ENCODE results near the gene UTP15. TPM values are rescaled to one million over a fixed set of nuclear protein-coding genes. Genes with fewer than 3 reads are reported as not detected.

Gene UTP15
- polyA plus RNA-seq, 1 of the 3 experiments (the other 2 are of a cell fraction), result 10.2 TPM

DNA sequence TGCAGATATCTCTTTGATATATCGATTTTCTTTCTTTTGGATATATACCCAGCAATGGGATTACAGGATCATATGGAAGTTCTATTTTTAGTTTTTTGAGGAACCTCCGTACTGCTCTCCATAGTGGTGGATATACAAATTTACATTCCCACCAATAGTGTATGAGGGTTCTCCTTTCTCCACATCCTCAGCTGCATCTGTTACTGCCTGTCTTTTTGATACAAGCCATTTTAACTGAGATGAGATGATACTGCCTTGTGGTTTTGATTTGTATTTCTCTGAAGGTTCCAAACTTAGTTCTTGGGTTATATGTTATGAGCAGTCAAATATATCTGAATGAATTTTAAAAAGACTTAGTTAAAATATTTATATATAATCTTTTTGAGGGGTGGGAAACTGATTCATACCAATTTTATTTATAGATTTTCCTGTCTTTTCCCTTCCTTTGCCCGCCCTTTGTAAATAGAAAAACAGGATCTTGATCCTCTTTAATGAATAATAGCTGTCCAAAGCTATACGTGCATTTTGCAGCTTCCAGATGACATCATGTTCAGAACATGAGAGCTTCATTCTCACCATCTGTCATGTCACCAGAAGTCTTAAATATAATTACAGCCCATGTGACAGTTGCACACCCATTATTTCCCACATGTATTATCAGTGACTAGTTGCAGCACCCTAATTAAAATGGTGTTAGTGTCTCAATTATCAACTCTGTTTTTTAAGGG lies 54.2 kb downstream of the UTP15 start:
- no peaks in the 10 kb centered on the region for H3K9me3 ChIP-seq
- H3K27ac ChIP-seq (ENCODE audit: low read depth in 2 of 2, low read length in 1 of 2), result no peak overlapping the region
- no peaks in the 10 kb centered on the region for H3K79me2 ChIP-seq (ENCODE audit: insufficient read depth)
- TF ChIP-seq YY1 (IDR thresholded peaks at IDR 0.05; ENCODE audit: low read depth), result no peak
- TF ChIP-seq, protein P1, sequence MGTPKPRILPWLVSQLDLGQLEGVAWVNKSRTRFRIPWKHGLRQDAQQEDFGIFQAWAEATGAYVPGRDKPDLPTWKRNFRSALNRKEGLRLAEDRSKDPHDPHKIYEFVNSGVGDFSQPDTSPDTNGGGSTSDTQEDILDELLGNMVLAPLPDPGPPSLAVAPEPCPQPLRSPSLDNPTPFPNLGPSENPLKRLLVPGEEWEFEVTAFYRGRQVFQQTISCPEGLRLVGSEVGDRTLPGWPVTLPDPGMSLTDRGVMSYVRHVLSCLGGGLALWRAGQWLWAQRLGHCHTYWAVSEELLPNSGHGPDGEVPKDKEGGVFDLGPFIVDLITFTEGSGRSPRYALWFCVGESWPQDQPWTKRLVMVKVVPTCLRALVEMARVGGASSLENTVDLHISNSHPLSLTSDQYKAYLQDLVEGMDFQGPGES (IDR thresholded peaks at IDR 0.05; ENCODE audit: low read depth, low read length), result no peak
- TF ChIP-seq, protein P2, sequence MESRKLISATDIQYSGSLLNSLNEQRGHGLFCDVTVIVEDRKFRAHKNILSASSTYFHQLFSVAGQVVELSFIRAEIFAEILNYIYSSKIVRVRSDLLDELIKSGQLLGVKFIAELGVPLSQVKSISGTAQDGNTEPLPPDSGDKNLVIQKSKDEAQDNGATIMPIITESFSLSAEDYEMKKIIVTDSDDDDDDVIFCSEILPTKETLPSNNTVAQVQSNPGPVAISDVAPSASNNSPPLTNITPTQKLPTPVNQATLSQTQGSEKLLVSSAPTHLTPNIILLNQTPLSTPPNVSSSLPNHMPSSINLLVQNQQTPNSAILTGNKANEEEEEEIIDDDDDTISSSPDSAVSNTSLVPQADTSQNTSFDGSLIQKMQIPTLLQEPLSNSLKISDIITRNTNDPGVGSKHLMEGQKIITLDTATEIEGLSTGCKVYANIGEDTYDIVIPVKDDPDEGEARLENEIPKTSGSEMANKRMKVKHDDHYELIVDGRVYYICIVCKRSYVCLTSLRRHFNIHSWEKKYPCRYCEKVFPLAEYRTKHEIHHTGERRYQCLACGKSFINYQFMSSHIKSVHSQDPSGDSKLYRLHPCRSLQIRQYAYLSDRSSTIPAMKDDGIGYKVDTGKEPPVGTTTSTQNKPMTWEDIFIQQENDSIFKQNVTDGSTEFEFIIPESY (IDR thresholded peaks at IDR 0.05; ENCODE audit: borderline replicate concordance, low read depth), result no peak
- TF ChIP-seq, protein P3, sequence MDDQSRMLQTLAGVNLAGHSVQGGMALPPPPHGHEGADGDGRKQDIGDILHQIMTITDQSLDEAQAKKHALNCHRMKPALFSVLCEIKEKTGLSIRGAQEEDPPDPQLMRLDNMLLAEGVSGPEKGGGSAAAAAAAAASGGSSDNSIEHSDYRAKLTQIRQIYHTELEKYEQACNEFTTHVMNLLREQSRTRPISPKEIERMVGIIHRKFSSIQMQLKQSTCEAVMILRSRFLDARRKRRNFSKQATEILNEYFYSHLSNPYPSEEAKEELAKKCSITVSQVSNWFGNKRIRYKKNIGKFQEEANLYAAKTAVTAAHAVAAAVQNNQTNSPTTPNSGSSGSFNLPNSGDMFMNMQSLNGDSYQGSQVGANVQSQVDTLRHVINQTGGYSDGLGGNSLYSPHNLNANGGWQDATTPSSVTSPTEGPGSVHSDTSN (IDR thresholded peaks at IDR 0.05), result no peak
- no peak for DNase-seq
- POLR2A ChIA-PET, result no interaction called here
- no peak overlapping the region for H3K4me2 ChIP-seq
- H2AFZ ChIP-seq (ENCODE audit: low read depth), result 0 out of 2 replicates have a peak overlapping the region, but pooled peaks have one; percentile 0
- H3K4me3 ChIP-seq (ENCODE audit: low read depth in 2 of 2, low read length in 1 of 2), result no peak overlapping the region
- H3K36me3 ChIP-seq (replicated peaks in 1 of 2; ENCODE audit: control insufficient read depth in 1 of 2, insufficient read depth in 2 of 2, low read length in 1 of 2), result no peaks in the 10 kb centered on the region
- H3K9ac ChIP-seq, result no peak overlapping the region
- CTCF ChIA-PET, result interaction anchor here (0.6 to 1.3 kb wide), 3 partner anchors 16 to 164 kb away, joined by 3 to 5 read pairs (median 3); no protein-coding TSS in a partner anchor
- no peaks in the 10 kb centered on the region for H3K4me1 ChIP-seq (ENCODE audit: control insufficient read depth in 1 of 2, insufficient read depth in 2 of 2, low read depth in 1 of 2, low read length in 1 of 2)
- no peaks in the 10 kb centered on the region for H3F3A ChIP-seq (replicated peaks; ENCODE audit: insufficient read depth)
- no peaks in the 10 kb centered on the region for H4K20me1 ChIP-seq (ENCODE audit: insufficient read depth)
- WGBS (ENCODE audit: low lambda C conversion rate), result 50% methylated on average over 4 of the region's 4 CpGs
- no peaks in the 10 kb centered on the region for H3K9me2 ChIP-seq
- H3K27me3 ChIP-seq (ENCODE audit: insufficient read depth), result no peaks in the 10 kb centered on the region

DNA sequence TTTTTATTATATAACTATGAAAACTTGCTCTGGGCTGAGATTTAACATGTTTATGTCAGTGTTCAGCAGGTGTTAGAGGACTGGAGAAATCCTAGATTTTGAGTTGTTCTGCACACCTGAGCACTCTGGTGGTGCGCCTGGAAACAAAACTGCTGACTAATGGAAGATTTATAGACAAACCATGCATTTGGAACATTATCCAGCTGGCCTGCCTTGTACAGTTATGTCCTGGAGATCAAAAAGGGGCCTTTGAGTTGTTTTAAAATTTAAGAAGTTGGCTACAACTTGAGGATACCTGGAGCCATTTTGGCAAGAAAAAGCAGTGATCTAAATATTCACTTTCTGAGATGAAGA lies 54.8 kb downstream of the UTP15 start:
- H3K4me1 ChIP-seq (ENCODE audit: control insufficient read depth in 1 of 2, insufficient read depth in 2 of 2, low read depth in 1 of 2, low read length in 1 of 2), result peaks cover 0 to 1% of the 10 kb centered on the region in 2 experiments; a peak in 2 of 4 replicates
- no peak overlapping the region for H3K4me2 ChIP-seq
- 100% methylated on average over 1 of the region's 1 CpG for WGBS (ENCODE audit: low lambda C conversion rate)
- no peak for DNase-seq
- no peaks in the 10 kb centered on the region for H3K9me3 ChIP-seq
- no peak overlapping the region for H3K4me3 ChIP-seq (ENCODE audit: low read depth in 2 of 2, low read length in 1 of 2)
- no peak overlapping the region for H2AFZ ChIP-seq (ENCODE audit: low read depth)
- no peaks in the 10 kb centered on the region for H3K36me3 ChIP-seq (replicated peaks in 1 of 2; ENCODE audit: control insufficient read depth in 1 of 2, insufficient read depth in 2 of 2, low read length in 1 of 2)
- ChIA-PET CTCF (interaction anchor here (1.0 kb wide), 1 partner anchor 163 kb away, joined by 3 read pairs; no protein-coding TSS in a partner anchor), POLR2A (no interaction called here)
- H3K27me3 ChIP-seq (ENCODE audit: insufficient read depth), result no peaks in the 10 kb centered on the region
- H3K27ac ChIP-seq (ENCODE audit: low read depth in 2 of 2, low read length in 1 of 2), result no peak overlapping the region
- H3K9me2 ChIP-seq, result no peaks in the 10 kb centered on the region
- H4K20me1 ChIP-seq (ENCODE audit: insufficient read depth), result no peaks in the 10 kb centered on the region
- H3K79me2 ChIP-seq (ENCODE audit: insufficient read depth), result no peaks in the 10 kb centered on the region
- no peak for TF ChIP-seq CHD2 (IDR thresholded peaks at IDR 0.05; ENCODE audit: low read length, partially characterized antibody)
- TF ChIP-seq ELF1 (IDR thresholded peaks at IDR 0.05), result no peak
- TF ChIP-seq RFX5 (IDR thresholded peaks at IDR 0.05; ENCODE audit: low read length), result no peak
- no peak for TF ChIP-seq FOXJ3 (CRISPR knock-in tag; IDR thresholded peaks at IDR 0.05)
- TF ChIP-seq TEAD4 (IDR thresholded peaks at IDR 0.05; ENCODE audit: borderline replicate concordance, insufficient read depth), result no peak
- TF ChIP-seq, protein P4, sequence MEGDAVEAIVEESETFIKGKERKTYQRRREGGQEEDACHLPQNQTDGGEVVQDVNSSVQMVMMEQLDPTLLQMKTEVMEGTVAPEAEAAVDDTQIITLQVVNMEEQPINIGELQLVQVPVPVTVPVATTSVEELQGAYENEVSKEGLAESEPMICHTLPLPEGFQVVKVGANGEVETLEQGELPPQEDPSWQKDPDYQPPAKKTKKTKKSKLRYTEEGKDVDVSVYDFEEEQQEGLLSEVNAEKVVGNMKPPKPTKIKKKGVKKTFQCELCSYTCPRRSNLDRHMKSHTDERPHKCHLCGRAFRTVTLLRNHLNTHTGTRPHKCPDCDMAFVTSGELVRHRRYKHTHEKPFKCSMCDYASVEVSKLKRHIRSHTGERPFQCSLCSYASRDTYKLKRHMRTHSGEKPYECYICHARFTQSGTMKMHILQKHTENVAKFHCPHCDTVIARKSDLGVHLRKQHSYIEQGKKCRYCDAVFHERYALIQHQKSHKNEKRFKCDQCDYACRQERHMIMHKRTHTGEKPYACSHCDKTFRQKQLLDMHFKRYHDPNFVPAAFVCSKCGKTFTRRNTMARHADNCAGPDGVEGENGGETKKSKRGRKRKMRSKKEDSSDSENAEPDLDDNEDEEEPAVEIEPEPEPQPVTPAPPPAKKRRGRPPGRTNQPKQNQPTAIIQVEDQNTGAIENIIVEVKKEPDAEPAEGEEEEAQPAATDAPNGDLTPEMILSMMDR (IDR thresholded peaks at IDR 0.05), result no peak
- no peak for TF ChIP-seq MXI1 (IDR thresholded peaks at IDR 0.05; ENCODE audit: low read depth, low read length)
- no peak for TF ChIP-seq TAF1 (IDR thresholded peaks at IDR 0.05; ENCODE audit: borderline replicate concordance, low read depth, low read length)
- no peak for TF ChIP-seq TCF12 (IDR thresholded peaks at IDR 0.05)
- TF ChIP-seq RAD21 (IDR thresholded peaks at IDR 0.05; ENCODE audit: low read length), result no peak
- TF ChIP-seq MEF2A (IDR thresholded peaks at IDR 0.05; ENCODE audit: borderline replicate concordance, low read depth), result no peak
- TF ChIP-seq, protein P5, sequence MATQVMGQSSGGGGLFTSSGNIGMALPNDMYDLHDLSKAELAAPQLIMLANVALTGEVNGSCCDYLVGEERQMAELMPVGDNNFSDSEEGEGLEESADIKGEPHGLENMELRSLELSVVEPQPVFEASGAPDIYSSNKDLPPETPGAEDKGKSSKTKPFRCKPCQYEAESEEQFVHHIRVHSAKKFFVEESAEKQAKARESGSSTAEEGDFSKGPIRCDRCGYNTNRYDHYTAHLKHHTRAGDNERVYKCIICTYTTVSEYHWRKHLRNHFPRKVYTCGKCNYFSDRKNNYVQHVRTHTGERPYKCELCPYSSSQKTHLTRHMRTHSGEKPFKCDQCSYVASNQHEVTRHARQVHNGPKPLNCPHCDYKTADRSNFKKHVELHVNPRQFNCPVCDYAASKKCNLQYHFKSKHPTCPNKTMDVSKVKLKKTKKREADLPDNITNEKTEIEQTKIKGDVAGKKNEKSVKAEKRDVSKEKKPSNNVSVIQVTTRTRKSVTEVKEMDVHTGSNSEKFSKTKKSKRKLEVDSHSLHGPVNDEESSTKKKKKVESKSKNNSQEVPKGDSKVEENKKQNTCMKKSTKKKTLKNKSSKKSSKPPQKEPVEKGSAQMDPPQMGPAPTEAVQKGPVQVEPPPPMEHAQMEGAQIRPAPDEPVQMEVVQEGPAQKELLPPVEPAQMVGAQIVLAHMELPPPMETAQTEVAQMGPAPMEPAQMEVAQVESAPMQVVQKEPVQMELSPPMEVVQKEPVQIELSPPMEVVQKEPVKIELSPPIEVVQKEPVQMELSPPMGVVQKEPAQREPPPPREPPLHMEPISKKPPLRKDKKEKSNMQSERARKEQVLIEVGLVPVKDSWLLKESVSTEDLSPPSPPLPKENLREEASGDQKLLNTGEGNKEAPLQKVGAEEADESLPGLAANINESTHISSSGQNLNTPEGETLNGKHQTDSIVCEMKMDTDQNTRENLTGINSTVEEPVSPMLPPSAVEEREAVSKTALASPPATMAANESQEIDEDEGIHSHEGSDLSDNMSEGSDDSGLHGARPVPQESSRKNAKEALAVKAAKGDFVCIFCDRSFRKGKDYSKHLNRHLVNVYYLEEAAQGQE (IDR thresholded peaks at IDR 0.05; ENCODE audit: low read depth, low read length), result no peak
- peaks cover 2% of the 10 kb centered on the region for H3F3A ChIP-seq (replicated peaks; ENCODE audit: insufficient read depth)
- H3K9ac ChIP-seq, result no peak overlapping the region
